Naive thymus-derived CD4-positive, alpha-beta T cell (primary cell): ENCODE results near the gene YWHAE. TPM values are rescaled to one million over a fixed set of nuclear protein-coding genes. Genes with fewer than 3 reads are reported as not detected.

Source experiments
- ATAC-seq: fragments of 150-1000 bp; cut with Tn5 transposase; 2 replicates; pipeline ENCODE4 v1.10.0; 2021; ENCODE audit warnings: mild to moderate bottlenecking, moderate library complexity
- CTCF ChIA-PET: fragments of 350-600 bp; sonication (Branson Sonifier 250); formaldehyde crosslinking; loops from one replicate; lab custom pipeline; 2021; ENCODE audit warnings: antibody characterized with exemption; lab: Charles Lee
- POLR2A ChIA-PET: fragments of 350-600 bp; sonication (Branson Sonifier 250); formaldehyde crosslinking; loops from one replicate; lab custom pipeline; 2021; ENCODE audit warnings: antibody characterized with exemption, inconsistent platforms; lab: Charles Lee
- DNase-seq, 9 donors: peaks; one replicate each; pipeline versions ENCODE4 v3.0.0 to v3.0.0-alpha.2; 2020 to 2022; ENCODE audit warnings: mixed read lengths in 1 of 9
- H3K27ac ChIP-seq: one replicate; pipeline ENCODE4 v1.7.0; 2013; ENCODE audit warnings: mild to moderate bottlenecking, low read depth, low read length, moderate library complexity
- H3K27me3 ChIP-seq, 2 donors: one replicate each; pipeline ENCODE4 v1.7.0; 2013; ENCODE audit warnings: low read length in 2 of 2, mild to moderate bottlenecking in 2 of 2, moderate library complexity in 2 of 2; ENCODE audit not compliant: control insufficient read depth in 2 of 2, insufficient read depth in 2 of 2
- H3K36me3 ChIP-seq, 3 experiments: 1 replicate in 2 of 3; 2 replicates in 1 of 3; pipeline ENCODE4 v1.7.0; 2013; ENCODE audit warnings: low read length in 3 of 3, mild to moderate bottlenecking in 3 of 3, moderate library complexity in 1 of 3; ENCODE audit not compliant: insufficient read depth in 3 of 3, control insufficient read depth in 2 of 3
- H3K4me1 ChIP-seq, 2 donors: one replicate each; pipeline ENCODE4 v1.7.0; 2013; ENCODE audit warnings: low read length in 2 of 2, mild to moderate bottlenecking in 2 of 2, moderate library complexity in 1 of 2; ENCODE audit not compliant: control insufficient read depth in 2 of 2, insufficient read depth in 2 of 2
- H3K4me3 ChIP-seq: 2 replicates; pipeline ENCODE4 v1.7.0; 2013; ENCODE audit warnings: mild to moderate bottlenecking, low read length
- H3K9me3 ChIP-seq, 3 experiments: 1 replicate in 2 of 3; 2 replicates in 1 of 3; pipeline ENCODE4 v1.7.0; 2013; ENCODE audit warnings: low read length in 3 of 3; ENCODE audit not compliant: control insufficient read depth in 2 of 3
- H3K27ac Mint-ChIP-seq, 9 donors: one replicate each; pipeline ENCODE4 v1.8.0; 2020 to 2022; ENCODE audit warnings: mixed read lengths in 9 of 9, mild to moderate bottlenecking in 8 of 9, moderate library complexity in 5 of 9, inconsistent platforms in 2 of 9
- H3K27me3 Mint-ChIP-seq, 5 donors: one replicate each; pipeline ENCODE4 v1.8.0; 2021 to 2022; ENCODE audit warnings: mixed read lengths in 5 of 5, mild to moderate bottlenecking in 1 of 5
- H3K36me3 Mint-ChIP-seq, 5 donors: one replicate each; pipeline ENCODE4 v1.8.0; 2020 to 2022; ENCODE audit warnings: mixed read lengths in 5 of 5, mild to moderate bottlenecking in 3 of 5, inconsistent platforms in 1 of 5
- H3K4me1 Mint-ChIP-seq, 7 donors: one replicate each; pipeline ENCODE4 v1.8.0; 2020 to 2022; ENCODE audit warnings: mixed read lengths in 7 of 7, mild to moderate bottlenecking in 3 of 7, inconsistent platforms in 1 of 7
- H3K4me3 Mint-ChIP-seq, 10 donors: one replicate each; pipeline ENCODE4 v1.8.0; 2020 to 2022; ENCODE audit warnings: mild to moderate bottlenecking in 10 of 10, mixed read lengths in 10 of 10, moderate library complexity in 6 of 10, inconsistent platforms in 2 of 10
- H3K9me3 Mint-ChIP-seq, 11 donors: one replicate each; pipeline ENCODE4 v1.8.0; 2020 to 2022; ENCODE audit warnings: mixed read lengths in 11 of 11, mild to moderate bottlenecking in 4 of 11, inconsistent platforms in 1 of 11, moderate library complexity in 1 of 11
- intact Hi-C, 2 donors: fragments of 100-400 bp; cut with micrococcal nuclease; formaldehyde crosslinking; loops; one replicate each; pipeline ENCODE4 v1.15.1; 2023
- polyA plus RNA-seq, 2 donors: library from polyadenylated mRNA; unstranded; fragments of 300-500 nt; fragmentation: Illumina TruSeq; gene quantifications; one replicate each; pipeline ENCODE4 v1.2.3, GENCODE V29; 2021
- total RNA-seq, 6 experiments: library from RNA in 5 of 6; stranded (reverse) in 5 of 6; gene quantifications; 1 replicate in 5 of 6; 2 replicates in 1 of 6; pipeline ENCODE4 v1.2.3 and lab custom pipeline; 2021 to 2026

Gene YWHAE
- total and polyA plus RNA-seq, 7 experiments from 2014 or later: 30.6 to 317 (median 127) TPM

DNA sequence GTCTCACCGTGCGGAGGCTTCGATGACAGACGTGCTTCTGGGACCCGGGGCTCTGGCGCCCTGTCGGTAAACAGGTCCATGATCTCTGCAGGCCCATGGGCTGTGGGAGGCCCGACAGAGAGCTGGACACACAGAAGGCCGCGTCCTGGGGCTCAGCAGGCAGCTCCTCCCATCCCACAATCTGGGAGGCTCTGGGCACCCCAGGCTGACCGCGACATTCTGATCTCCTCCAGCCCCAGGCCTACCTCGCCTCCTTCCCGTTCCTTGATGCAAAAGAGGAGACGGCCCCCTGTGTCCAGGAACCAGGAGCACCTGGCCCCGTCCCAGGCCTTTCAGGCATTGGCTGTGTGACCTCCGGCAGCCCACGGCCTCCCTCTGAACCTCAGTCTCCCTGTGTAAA is 97.3 kb downstream of the YWHAE start:
- CTCF ChIA-PET: no interaction called here
- Histone ChIP-seq H3K9me3 (no peaks in the 10 kb centered on the region), H3K4me1 (peaks cover 11 to 16% of the 10 kb centered on the region in 2 donors), H3K27me3 (no peaks in the 10 kb centered on the region), H3K36me3 (no peaks in the 10 kb centered on the region), H3K4me3 (no peak overlapping the region), H3K27ac (no peak overlapping the region)
- Mint-ChIP-seq H3K27me3 (peaks cover 6 to 19% (median 13%) of the 10 kb centered on the region in 5 donors), H3K4me3 (no peak overlapping the region), H3K27ac (no peak overlapping the region), H3K9me3 (peaks cover 0 to 3% (median 0%) of the 10 kb centered on the region in 11 donors), H3K4me1 (peaks cover 0 to 22% (median 15%) of the 10 kb centered on the region in 7 donors), H3K36me3 (no peaks in the 10 kb centered on the region)
- ATAC-seq (no peak), DNase-seq (no peak)
- intact Hi-C loops: no loop called here
- POLR2A ChIA-PET: no interaction called here

DNA sequence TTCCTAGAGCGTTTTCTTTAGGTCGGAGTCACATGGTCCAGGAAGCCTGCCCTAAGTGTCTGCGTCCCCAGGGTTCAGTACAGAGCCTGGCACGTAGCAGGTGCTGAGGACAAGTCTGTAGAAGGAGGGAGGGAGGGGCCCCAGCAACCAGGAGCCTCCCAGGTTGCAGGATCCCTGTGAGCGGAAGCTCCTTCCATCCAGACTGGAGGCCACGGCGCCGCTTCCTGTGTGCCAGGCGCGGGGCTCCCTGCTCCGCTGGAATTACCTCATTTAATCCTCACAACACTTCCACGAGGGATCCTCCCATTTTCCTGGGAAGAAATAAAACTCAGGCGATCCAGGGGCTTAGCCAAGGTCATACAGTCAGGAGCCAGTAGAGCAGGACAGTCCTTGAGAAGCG is 98.5 kb downstream of the YWHAE start:
- DNase-seq (no peak), ATAC-seq (no peak)
- H3K36me3 ChIP-seq: no peaks in the 10 kb centered on the region
- peaks cover 0 to 31% (median 26%) of the 10 kb centered on the region in 7 donors for H3K4me1 Mint-ChIP-seq
- peaks cover 2 to 10% (median 3%) of the 10 kb centered on the region in 5 donors for H3K27me3 Mint-ChIP-seq
- ChIA-PET POLR2A (no interaction called here), CTCF (no interaction called here)
- H3K9me3 Mint-ChIP-seq: no peaks in the 10 kb centered on the region
- no peak overlapping the region for H3K4me3 Mint-ChIP-seq
- peaks cover 12 to 28% of the 10 kb centered on the region in 2 donors for H3K4me1 ChIP-seq
- no peak overlapping the region for H3K4me3 ChIP-seq
- intact Hi-C loops: no loop called here
- H3K36me3 Mint-ChIP-seq: no peaks in the 10 kb centered on the region
- no peak overlapping the region for H3K27ac ChIP-seq
- H3K27ac Mint-ChIP-seq: peak overlapping the region in 2 of 9 donors; percentile 11 to 65
- no peaks in the 10 kb centered on the region for H3K27me3 ChIP-seq
- no peaks in the 10 kb centered on the region for H3K9me3 ChIP-seq

GRCh38 chr17:1300371-1300905 is 99.6 kb downstream of the YWHAE start:
- Histone ChIP-seq H3K27ac (no peak overlapping the region), H3K9me3 (no peaks in the 10 kb centered on the region), H3K27me3 (no peaks in the 10 kb centered on the region), H3K4me3 (no peak overlapping the region), H3K4me1 (peaks cover 17 to 38% of the 10 kb centered on the region in 2 donors), H3K36me3 (no peaks in the 10 kb centered on the region)
- Mint-ChIP-seq H3K27ac (peak overlapping the region in 1 of 9 donors; percentile 31), H3K4me1 (peaks cover 0 to 42% (median 34%) of the 10 kb centered on the region in 7 donors), H3K9me3 (no peaks in the 10 kb centered on the region), H3K36me3 (peaks cover 0 to 3% (median 0%) of the 10 kb centered on the region in 5 donors), H3K27me3 (peaks cover 0 to 5% (median 0%) of the 10 kb centered on the region in 5 donors), H3K4me3 (peak overlapping the region in 2 of 10 donors; percentile 21 to 24)
- ChIA-PET CTCF (no interaction called here), POLR2A (no interaction called here)
- intact Hi-C loops: no loop called here
- ATAC-seq: no peak
- no peak for DNase-seq

DNA sequence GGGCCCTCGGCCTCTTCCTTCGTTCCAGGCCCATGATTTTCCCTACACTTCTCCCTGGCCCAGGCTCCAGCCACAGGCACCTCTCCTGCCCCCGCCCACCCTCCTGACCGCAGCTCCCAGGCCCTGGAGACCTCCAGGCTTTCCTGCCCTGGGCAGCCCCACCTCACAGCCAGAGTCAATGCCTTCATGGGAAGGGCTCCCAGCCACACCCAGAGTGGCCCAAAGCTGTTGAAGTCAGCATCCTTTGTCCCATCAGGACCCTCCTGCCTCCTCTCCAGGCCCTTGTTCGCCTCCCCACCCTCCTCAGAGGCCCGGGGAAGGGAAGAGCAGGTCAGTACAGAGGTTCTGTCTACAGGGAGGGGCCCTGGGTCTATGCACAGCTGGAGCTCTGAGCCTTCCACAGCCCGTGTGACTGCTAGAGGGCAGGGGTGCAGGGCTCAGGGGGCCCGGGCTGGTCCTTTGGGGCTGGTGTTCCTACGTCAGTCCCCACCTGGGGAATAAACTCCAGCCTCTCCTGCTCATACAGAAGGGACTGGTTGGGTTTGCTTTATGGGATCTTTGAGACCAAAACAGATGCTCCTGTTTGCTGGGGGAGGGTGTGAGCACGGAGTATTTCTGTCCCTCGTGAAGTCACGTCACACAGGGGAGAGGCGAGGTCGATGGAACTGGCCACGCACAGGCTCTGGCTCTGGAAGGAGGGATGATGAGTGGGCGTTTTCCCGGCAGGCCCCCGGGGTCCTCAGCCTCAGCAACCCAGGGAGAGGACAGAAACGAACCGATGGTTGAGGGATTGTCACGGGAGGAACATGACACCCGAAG is 100.3 kb downstream of the YWHAE start:
- Histone ChIP-seq H3K36me3 (no peaks in the 10 kb centered on the region), H3K9me3 (no peaks in the 10 kb centered on the region), H3K27ac (no peak overlapping the region), H3K27me3 (no peaks in the 10 kb centered on the region), H3K4me1 (peaks cover 24 to 45% of the 10 kb centered on the region in 2 donors), H3K4me3 (no peak overlapping the region)
- H3K9me3 Mint-ChIP-seq: no peaks in the 10 kb centered on the region
- intact Hi-C loops: no loop called here
- H3K36me3 Mint-ChIP-seq: peaks cover 0 to 3% (median 0%) of the 10 kb centered on the region in 5 donors
- peak overlapping the region in 1 of 10 donors; percentile 21 for H3K4me3 Mint-ChIP-seq
- H3K27me3 Mint-ChIP-seq: peaks cover 0 to 5% (median 0%) of the 10 kb centered on the region in 5 donors
- no peak for DNase-seq
- peaks cover 0 to 48% (median 40%) of the 10 kb centered on the region in 7 donors for H3K4me1 Mint-ChIP-seq
- CTCF ChIA-PET: interaction anchor here (0.6 kb wide), 1 partner anchor 65 kb away, joined by 3 read pairs; no protein-coding TSS in a partner anchor
- ATAC-seq: no peak
- POLR2A ChIA-PET: no interaction called here
- peak overlapping the region in 1 of 9 donors; percentile 31 for H3K27ac Mint-ChIP-seq

GRCh38 chr17:1298606-1299005 is 101.4 kb downstream of the YWHAE start:
- ATAC-seq (peak; percentile 42), DNase-seq (peak; percentile 27 to 58 (median 48))
- ChIA-PET POLR2A (interaction anchor here (0.6 to 0.8 kb wide), 2 partner anchors 218 to 955 kb away, joined by 3 read pairs; partner anchors contain the start of gene INPP5K), CTCF (no interaction called here)
- Mint-ChIP-seq H3K27me3 (peaks cover 0 to 5% (median 0%) of the 10 kb centered on the region in 5 donors), H3K27ac (no peak overlapping the region), H3K4me3 (peak overlapping the region; percentile 33 to 71 (median 64)), H3K4me1 (peaks cover 11 to 59% (median 51%) of the 10 kb centered on the region in 7 donors), H3K9me3 (peaks cover 0 to 5% (median 0%) of the 10 kb centered on the region in 11 donors), H3K36me3 (peaks cover 0 to 3% (median 0%) of the 10 kb centered on the region in 5 donors)
- intact Hi-C loops: no loop called here
- H3K4me3 ChIP-seq: peak overlapping the region; percentile 40
- H3K27ac ChIP-seq: no peak overlapping the region
- peaks cover 34 to 56% of the 10 kb centered on the region in 2 donors for H3K4me1 ChIP-seq
- no peaks in the 10 kb centered on the region for H3K27me3 ChIP-seq
- no peaks in the 10 kb centered on the region for H3K9me3 ChIP-seq
- H3K36me3 ChIP-seq: no peaks in the 10 kb centered on the region
